IPS-NIHi7 (cell line): ENCODE measurements around the gene CERS4.
"Not testable (repeated sequence)": the region's sequence is repeated elsewhere in the genome, so short reads cannot be mapped to it uniquely, and the experiment has no call there.

Experiments used
- DNase-seq: peaks from one replicate; pipeline ENCODE4 v3.0.0; 2012; ENCODE audit warnings: mixed read lengths; ENCODE audit errors: extremely low spot score

CERS4 gene

GRCh38 chr19:8261881-8262280 is 52.7 kb downstream of the CERS4 start:
- no peak for DNase-seq

GRCh38 chr19:8262431-8262830 is 53.3 kb downstream of the CERS4 start:
- no peak for DNase-seq

DNA sequence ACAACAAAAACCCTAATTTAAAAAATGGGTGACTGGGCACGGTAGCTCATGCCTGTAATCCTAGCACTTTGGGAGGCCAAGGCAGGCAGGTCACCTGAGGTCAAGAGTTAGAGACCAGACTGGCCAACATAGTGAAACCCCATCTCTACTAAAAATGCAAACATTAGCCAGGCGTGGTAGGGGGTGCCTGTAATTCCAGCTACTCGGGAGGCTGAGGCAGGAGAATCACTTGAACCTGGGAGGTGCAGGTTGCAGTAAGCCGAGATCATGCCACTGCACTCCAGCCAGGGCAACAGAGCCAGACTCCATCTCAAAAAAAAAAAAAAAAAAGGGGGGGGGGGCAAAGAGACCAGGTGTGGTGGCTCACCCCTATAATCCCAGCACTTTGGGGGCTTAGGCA is 55.1 kb downstream of the CERS4 start:
- not testable (repeated sequence) for DNase-seq

DNA sequence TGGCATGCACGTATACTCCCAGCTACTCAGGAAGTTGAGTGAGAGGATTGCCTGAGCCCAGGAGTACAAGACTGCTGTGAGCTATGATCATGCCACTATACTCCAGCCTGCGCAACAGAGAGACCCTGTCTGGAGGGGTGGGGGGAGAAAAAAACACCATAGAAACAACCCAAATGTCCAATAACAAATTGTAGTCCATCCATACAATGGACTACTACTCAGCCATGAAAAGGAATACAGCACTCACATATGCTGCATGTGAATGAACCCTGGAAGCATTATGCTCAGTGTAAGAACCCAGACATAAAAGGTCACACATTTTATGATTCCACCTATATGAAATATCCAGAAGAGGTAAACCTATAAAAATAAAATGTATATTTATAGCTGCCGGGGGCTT is 56.7 kb downstream of the CERS4 start:
- DNase-seq = no peak

GRCh38 chr19:8269724-8270123 is 60.6 kb downstream of the CERS4 start:
- DNase-seq = no peak

GRCh38 chr19:8276508-8276907 is 67.3 kb downstream of the CERS4 start:
- not testable (repeated sequence) for DNase-seq

DNA sequence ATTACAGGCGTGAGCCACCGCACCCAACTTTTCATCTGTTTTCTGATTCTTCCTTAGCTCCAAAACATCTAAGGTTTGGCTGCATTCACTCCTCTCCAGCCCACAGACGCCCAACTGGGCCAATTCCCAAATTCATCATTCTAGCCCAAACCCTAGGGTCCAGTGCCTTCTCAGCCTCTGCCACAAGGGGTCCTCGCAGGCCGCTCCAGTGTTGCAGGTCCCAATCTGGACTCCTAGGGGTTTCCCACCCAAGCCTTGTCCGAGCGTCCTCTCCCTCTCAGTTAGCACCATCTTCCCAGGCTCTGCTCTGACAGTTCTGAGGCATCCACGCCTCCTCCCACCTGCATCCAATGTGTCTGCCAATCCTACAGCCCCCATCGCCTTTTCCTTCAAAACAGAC is 82.2 kb downstream of the CERS4 start:
- DNase-seq = not testable (repeated sequence)

- no peak for DNase-seq
Measured at GRCh38 chr19:8302357-8302691, 93.2 kb downstream of the CERS4 start.

- DNase-seq = no peak
Measured at GRCh38 chr19:8302734-8303133, 93.6 kb downstream of the CERS4 start.

- DNase-seq = peak; percentile 94
Measured at GRCh38 chr19:8304841-8305621, 95.9 kb downstream of the CERS4 start.

GRCh38 chr19:8305798-8306197 is 96.6 kb downstream of the CERS4 start:
- DNase-seq = no peak

DNA sequence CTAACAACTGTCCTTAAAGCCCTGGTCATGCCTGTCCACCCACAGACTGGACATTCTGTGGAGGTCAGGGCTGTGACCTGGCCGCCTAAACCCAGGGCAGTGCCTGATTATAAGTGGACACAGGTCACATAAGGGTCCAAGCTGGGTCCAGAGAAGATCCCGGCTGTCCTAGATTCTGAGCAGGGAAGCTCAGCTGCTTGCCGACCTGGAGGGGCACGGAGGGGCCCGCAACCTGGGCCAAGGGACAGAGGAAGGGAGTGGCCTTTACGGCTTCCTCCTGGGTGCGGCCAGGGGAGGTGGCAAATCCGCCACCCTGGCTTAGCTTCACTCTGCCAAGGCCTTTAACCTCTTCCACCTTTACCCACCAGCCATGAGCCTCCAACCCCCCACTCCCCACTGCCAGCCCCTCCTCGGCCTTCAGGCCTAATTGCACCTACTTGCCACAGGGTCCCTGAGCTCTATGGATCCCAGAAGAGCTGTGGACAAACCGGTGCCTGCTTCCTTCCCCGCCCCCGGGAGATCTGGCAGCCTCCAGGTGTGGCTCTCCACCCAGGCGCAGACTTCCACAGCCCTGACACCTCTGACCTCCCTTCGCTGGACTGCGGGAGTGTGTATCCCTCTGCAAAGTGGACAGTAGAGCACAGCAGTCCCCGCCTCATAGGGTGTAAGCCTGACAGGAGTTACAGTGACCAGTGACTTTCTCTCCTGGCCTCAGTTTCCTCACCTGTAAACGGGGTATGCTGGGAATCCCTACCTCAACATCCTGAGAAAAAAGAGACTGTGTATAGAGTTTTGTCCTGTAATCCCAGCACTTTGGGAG is 97.3 kb downstream of the CERS4 start:
- DNase-seq = no peak

DNA sequence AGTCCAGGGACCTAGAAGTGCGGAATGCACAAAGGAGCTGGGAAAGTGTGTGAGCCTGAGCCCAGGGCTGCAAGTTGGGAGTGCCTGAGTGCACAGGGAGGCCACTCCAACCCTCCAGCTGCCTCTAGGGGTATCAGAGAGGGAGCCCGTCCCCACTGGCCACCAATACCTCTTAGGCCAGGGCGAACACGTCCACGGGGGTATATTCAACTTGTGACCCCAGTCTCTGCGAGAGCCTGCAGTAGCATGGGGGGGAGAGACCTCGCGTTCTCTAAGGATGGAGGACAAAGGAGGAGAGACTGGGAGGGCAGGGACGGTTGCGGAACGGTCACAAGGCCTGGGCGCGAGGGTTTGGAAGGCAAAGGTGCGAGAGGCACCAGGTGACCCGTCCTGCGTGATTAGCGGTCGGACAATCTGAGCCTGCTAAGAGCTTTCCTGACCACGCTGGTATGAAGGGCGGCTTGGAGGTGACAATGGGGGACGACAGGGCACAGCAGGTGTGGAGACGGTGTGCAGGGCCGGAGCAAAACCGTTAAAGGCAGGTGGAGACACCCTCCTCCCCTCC is 98.3 kb downstream of the CERS4 start:
- no peak for DNase-seq

- peak; percentile 88 for DNase-seq
Measured at GRCh38 chr19:8307965-8308866, 99.0 kb downstream of the CERS4 start, which contains the start of gene CD320. Gene CD320 (minus strand): TSS chr19:8308358. CDS start chr19:8308290, 68 bp downstream.

DNA sequence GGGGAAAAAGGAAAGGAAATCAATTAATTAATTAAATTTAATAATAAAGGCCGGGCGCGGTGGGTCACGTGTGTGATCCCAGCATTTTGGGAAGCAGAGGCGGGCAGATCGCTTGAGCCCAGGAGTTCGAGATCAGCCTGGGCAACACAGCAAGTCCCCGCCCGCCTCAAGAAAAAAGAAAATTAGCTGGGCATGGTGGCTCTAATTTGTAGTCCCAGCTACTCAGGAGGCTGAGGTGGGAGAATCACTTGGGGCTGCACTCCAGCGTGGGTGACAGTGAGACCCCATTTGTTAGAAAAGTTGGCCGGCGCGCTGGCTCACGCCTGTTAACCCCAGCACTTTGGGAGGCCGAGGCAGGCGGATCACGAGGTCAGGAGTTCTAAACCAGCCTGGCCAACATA is 99.7 kb downstream of the CERS4 start:
- no peak for DNase-seq

- no peak for DNase-seq
Measured at GRCh38 chr19:8310342-8311055, 101.3 kb downstream of the CERS4 start.

GRCh38 chr19:8311461-8312260 is 102.5 kb downstream of the CERS4 start:
- no peak for DNase-seq
